OCI-LY1 (cell line): Measurements from ENCODE around the gene SLC36A4.

Source experiments
- H2AFZ ChIP-seq: fragments of 200-600 bp; sonication (generic), shearing (Covaris generic); 2 replicates; pipeline ENCODE4 v1.6.0; 2014; ENCODE audit warnings: antibody characterized with exemption, mild to moderate bottlenecking, low read length
- H3F3A ChIP-seq: fragments of 200-600 bp; sonication (generic), shearing (Covaris generic); 2 replicates; pipeline ENCODE4 v1.6.0; 2014; ENCODE audit warnings: mild to moderate bottlenecking, antibody characterized with exemption, low read length, moderate library complexity; ENCODE audit not compliant: insufficient read depth
- H3K27ac ChIP-seq: fragments of 200-600 bp; sonication (generic); 2 replicates; pipeline ENCODE4 v1.5.1; 2014; ENCODE audit warnings: low read length, mixed run types, mild to moderate bottlenecking, low read depth; ENCODE audit not compliant: poor library complexity, severe bottlenecking
- H3K27me3 ChIP-seq: fragments of 200-600 bp; sonication (generic); 2 replicates; pipeline ENCODE4 v1.6.0; 2014; ENCODE audit warnings: antibody characterized with exemption, mild to moderate bottlenecking, low read length, moderate library complexity; ENCODE audit not compliant: insufficient read depth
- H3K36me3 ChIP-seq: fragments of 200-600 bp; sonication (generic); 2 replicates; pipeline ENCODE4 v1.6.1; 2014; ENCODE audit warnings: mild to moderate bottlenecking, antibody characterized with exemption, low read length, moderate library complexity, mixed read lengths; ENCODE audit not compliant: insufficient read depth
- H3K4me1 ChIP-seq: fragments of 200-600 bp; sonication (generic); 2 replicates; pipeline ENCODE4 v1.5.1; 2014; ENCODE audit warnings: mild to moderate bottlenecking, low read length, moderate library complexity; ENCODE audit not compliant: insufficient read depth, severe bottlenecking
- H3K4me2 ChIP-seq: fragments of 200-600 bp; sonication (generic), shearing (Covaris generic); 2 replicates; pipeline ENCODE4 v1.6.1; 2014; ENCODE audit warnings: low read length
- H3K4me3 ChIP-seq: fragments of 200-600 bp; sonication (generic); 2 replicates; pipeline ENCODE4 v1.5.1; 2014; ENCODE audit warnings: low read length, low read depth, mild to moderate bottlenecking, mixed read lengths; ENCODE audit not compliant: poor library complexity, severe bottlenecking
- H3K79me2 ChIP-seq: fragments of 200-600 bp; shearing (Covaris generic); 2 replicates; pipeline ENCODE4 v1.6.1; 2016; ENCODE audit warnings: mixed run types, low read length, mixed read lengths; ENCODE audit not compliant: insufficient read depth
- H3K9ac ChIP-seq: fragments of 200-600 bp; sonication (generic), shearing (Covaris generic); 2 replicates; pipeline ENCODE4 v1.6.1; 2014; ENCODE audit warnings: mild to moderate bottlenecking, low read length, mixed read lengths
- H3K9me2 ChIP-seq: fragments of 200-600 bp; sonication (generic), shearing (Covaris generic); 2 replicates; pipeline ENCODE4 v1.6.1; 2014; ENCODE audit warnings: low read depth, mild to moderate bottlenecking, low read length, mixed read lengths
- H3K9me3 ChIP-seq: fragments of 200-600 bp; shearing (Covaris generic); 2 replicates; pipeline ENCODE4 v1.6.1; 2014; ENCODE audit warnings: low read length, mixed read lengths
- H4K20me1 ChIP-seq: fragments of 200-600 bp; sonication (generic), shearing (Covaris generic); 2 replicates; pipeline ENCODE4 v1.6.0; 2016; ENCODE audit warnings: mild to moderate bottlenecking, low read length; ENCODE audit not compliant: insufficient read depth
- EZH2 ChIP-seq: fragments of 200-600 bp; sonication (generic), shearing (Covaris generic); IDR thresholded peaks from 2 replicates; pipeline ENCODE4 v1.8.0; 2017; ENCODE audit warnings: borderline replicate concordance, mixed run types, mild to moderate bottlenecking, antibody characterized with exemption, low read length, moderate library complexity, mixed read lengths
- TF ChIP-seq, protein P1 (sequence below): fragments of 200-600 bp; sonication (generic), shearing (Covaris generic); IDR thresholded peaks from 2 replicates; pipeline ENCODE4 v1.5.1; 2017; ENCODE audit warnings: mild to moderate bottlenecking, antibody characterized with exemption, low read length, moderate library complexity, mixed read lengths

SLC36A4 gene

DNA sequence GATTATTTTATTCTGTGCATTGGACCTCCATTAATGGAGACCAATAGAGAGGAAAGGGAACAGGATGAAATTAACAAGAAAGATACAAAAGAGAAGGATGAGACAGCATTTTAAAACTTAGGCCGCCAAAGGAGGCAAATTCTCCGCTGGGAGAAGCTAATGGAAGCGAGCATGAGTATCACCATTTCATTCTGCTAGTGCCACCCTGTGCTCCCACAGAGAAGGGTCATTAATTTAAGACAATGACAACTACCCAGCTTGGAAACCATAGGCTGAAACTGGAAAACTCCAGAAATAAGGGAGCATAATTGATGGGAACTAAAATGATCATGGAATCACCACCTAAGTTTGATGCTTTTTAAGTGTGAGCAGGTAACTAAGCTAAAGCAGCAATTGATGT lies 69.2 kb downstream of the SLC36A4 start:
- H3F3A ChIP-seq = no peaks in the 10 kb centered on the region
- no peaks in the 10 kb centered on the region for H4K20me1 ChIP-seq
- H3K79me2 ChIP-seq = no peaks in the 10 kb centered on the region
- no peaks in the 10 kb centered on the region for H3K9me2 ChIP-seq
- H3K27ac ChIP-seq = no peak overlapping the region
- H3K4me2 ChIP-seq = no peak overlapping the region
- H3K9me3 ChIP-seq = no peaks in the 10 kb centered on the region
- H3K4me1 ChIP-seq = no peaks in the 10 kb centered on the region
- no peak overlapping the region for H3K9ac ChIP-seq
- no peak overlapping the region for H3K4me3 ChIP-seq
- no peak for TF ChIP-seq EZH2
- TF ChIP-seq, protein P1, sequence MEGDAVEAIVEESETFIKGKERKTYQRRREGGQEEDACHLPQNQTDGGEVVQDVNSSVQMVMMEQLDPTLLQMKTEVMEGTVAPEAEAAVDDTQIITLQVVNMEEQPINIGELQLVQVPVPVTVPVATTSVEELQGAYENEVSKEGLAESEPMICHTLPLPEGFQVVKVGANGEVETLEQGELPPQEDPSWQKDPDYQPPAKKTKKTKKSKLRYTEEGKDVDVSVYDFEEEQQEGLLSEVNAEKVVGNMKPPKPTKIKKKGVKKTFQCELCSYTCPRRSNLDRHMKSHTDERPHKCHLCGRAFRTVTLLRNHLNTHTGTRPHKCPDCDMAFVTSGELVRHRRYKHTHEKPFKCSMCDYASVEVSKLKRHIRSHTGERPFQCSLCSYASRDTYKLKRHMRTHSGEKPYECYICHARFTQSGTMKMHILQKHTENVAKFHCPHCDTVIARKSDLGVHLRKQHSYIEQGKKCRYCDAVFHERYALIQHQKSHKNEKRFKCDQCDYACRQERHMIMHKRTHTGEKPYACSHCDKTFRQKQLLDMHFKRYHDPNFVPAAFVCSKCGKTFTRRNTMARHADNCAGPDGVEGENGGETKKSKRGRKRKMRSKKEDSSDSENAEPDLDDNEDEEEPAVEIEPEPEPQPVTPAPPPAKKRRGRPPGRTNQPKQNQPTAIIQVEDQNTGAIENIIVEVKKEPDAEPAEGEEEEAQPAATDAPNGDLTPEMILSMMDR = no peak
- H2AFZ ChIP-seq = no peak overlapping the region
- no peaks in the 10 kb centered on the region for H3K36me3 ChIP-seq
- no peaks in the 10 kb centered on the region for H3K27me3 ChIP-seq

DNA sequence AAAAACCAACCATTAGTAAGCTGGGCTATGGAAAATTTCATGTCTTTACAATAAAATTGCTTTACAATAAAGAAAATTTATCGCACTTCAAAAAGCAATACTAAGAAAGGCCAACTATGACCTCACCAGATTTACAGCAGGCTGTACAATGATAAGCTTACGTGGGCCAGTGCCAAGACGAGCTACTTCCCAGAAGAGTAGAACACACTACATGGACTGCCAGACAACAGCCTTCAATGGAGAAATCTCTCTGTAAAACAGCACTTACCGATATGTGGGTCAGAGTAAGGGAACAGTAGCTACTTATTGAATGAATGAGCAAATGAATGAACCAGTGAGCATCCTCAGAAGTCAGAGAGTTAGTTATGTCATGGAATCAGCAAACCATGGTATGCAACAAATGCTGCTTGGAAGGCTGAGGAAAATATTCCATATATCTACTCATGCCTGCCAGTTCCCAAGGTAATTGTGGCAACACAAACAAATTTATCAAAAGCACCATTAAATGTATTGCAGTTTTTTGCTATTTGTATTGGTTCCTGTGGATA lies 74.4 kb downstream of the SLC36A4 start:
- TF ChIP-seq, protein P1 = no peak
- no peak for TF ChIP-seq EZH2
- Histone ChIP-seq H3K27me3 (no peaks in the 10 kb centered on the region), H3K4me1 (no peaks in the 10 kb centered on the region), H3K9ac (no peak overlapping the region), H2AFZ (no peak overlapping the region), H3K4me2 (no peak overlapping the region), H3K9me2 (no peaks in the 10 kb centered on the region), H3K9me3 (no peaks in the 10 kb centered on the region), H4K20me1 (no peaks in the 10 kb centered on the region), H3K27ac (no peak overlapping the region), H3K79me2 (no peaks in the 10 kb centered on the region), H3K4me3 (no peak overlapping the region), H3F3A (no peaks in the 10 kb centered on the region), H3K36me3 (no peaks in the 10 kb centered on the region)

DNA sequence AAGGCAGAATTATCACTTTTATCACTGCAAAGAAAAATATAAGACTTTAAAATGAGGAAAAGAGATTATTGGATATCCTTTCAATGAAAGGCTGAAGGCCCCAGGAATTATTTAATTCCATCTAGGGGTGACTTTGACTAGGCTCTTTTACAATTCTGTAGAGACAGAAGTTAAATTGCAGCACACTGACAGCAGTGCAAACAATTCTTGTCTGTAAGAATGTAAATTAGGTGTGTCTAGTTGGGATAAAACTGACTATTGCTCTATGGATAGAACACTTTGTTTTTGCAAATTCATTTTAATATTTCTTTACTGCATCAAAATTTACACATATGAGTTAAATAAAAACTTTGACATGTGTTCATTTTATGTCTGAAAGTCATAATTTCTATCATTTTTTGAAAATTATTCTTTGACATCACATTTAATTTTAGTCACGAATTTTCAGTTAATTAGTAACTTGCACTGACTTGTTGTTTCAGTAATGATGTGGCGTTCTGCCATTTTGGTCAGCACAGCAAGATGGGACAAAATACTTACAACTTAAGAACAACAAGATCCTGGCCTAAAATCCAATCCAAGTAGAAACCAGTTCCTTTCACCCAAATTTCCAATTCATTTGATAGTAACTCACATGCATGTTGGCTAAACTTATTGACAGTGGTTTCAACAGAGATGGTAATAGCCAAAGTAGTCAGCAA lies 75.1 kb downstream of the SLC36A4 start:
- Histone ChIP-seq H3K79me2 (no peaks in the 10 kb centered on the region), H4K20me1 (no peaks in the 10 kb centered on the region), H3K36me3 (no peaks in the 10 kb centered on the region), H3K27ac (no peak overlapping the region), H3K4me2 (no peak overlapping the region), H3K9me3 (no peaks in the 10 kb centered on the region), H3K9ac (no peak overlapping the region), H2AFZ (no peak overlapping the region), H3K4me3 (no peak overlapping the region), H3K27me3 (no peaks in the 10 kb centered on the region), H3K4me1 (no peaks in the 10 kb centered on the region), H3F3A (no peaks in the 10 kb centered on the region), H3K9me2 (no peaks in the 10 kb centered on the region)
- TF ChIP-seq, protein P1 = no peak
- no peak for TF ChIP-seq EZH2
